HepG2 (cell line): ENCODE measurements around the gene CRLF1. TPM values are rescaled to one million over a fixed set of nuclear protein-coding genes. Genes with fewer than 3 reads are reported as not detected.

Source experiments
- ATAC-seq: fragments of 200-7000 bp; cut with Tn5 transposase; 3 replicates; pipeline ENCODE4 v1.9.1; 2020; ENCODE audit warnings: mild to moderate bottlenecking, moderate library complexity
- BruUV-seq: library from RNA; stranded (reverse); fragments of 400-500 nt; replicated peaks from 2 replicates; lab custom pipeline; 2021; lab: Mats Ljungman, UMichigan
- CTCF ChIA-PET: fragments of 300-600 bp; formaldehyde crosslinking; extraction: SDS; loops from one replicate; lab custom pipeline; 2021; ENCODE audit warnings: low total read pairs, inconsistent platforms, low intra/inter-chr PET ratio; lab: Yijun Ruan, JAX
- POLR2A ChIA-PET: fragments of 350-600 bp; sonication (Branson Sonifier 250); formaldehyde crosslinking; loops from one replicate; lab custom pipeline; 2020; ENCODE audit warnings: antibody characterized with exemption, inconsistent platforms; lab: Yijun Ruan, JAX
- DNase-seq: peaks from one replicate; pipeline ENCODE4 v3.0.0-alpha.2; 2015; ENCODE audit warnings: low spot score
- FAIRE-seq: peaks from 3 replicates; lab custom pipeline; 2011; peaks lifted over from hg19 to GRCh38; lab: Jason Lieb, UNC
- H2AFZ ChIP-seq: one replicate; pipeline ENCODE4 v1.6.1; 2011; ENCODE audit warnings: low read length, inconsistent platforms
- H3K27ac ChIP-seq: fragments of 300-600 bp; 3 replicates; pipeline ENCODE4 v1.8.0; 2011; ENCODE audit warnings: mixed run types, mild to moderate bottlenecking, mixed read lengths, low read length, inconsistent platforms; ENCODE audit not compliant: insufficient read depth; ENCODE audit errors: extremely low read length
- H3K27me3 ChIP-seq, 2 experiments: fragments of 200-600 bp in 1 of 2; 2 replicates in 1 of 2; 3 replicates in 1 of 2; pipeline versions ENCODE4 v1.6.0 to v1.8.0; 2011; ENCODE audit warnings: low read length in 2 of 2, mild to moderate bottlenecking in 2 of 2, moderate library complexity in 2 of 2, inconsistent platforms in 1 of 2; ENCODE audit not compliant: insufficient read depth in 2 of 2, control insufficient read depth in 1 of 2
- H3K36me3 ChIP-seq, 2 experiments: fragments of 200-600 bp in 1 of 2; replicated peaks in 1 of 2; 2 replicates in 1 of 2; 3 replicates in 1 of 2; pipeline versions ENCODE4 v1.5.1 to v1.8.0; 2011; ENCODE audit warnings: low read length in 2 of 2, inconsistent platforms in 1 of 2; ENCODE audit not compliant: insufficient read depth in 2 of 2, control insufficient read depth in 1 of 2
- H3K4me1 ChIP-seq: 2 replicates; pipeline ENCODE4 v1.5.1; 2012; ENCODE audit warnings: low read length, inconsistent platforms; ENCODE audit not compliant: insufficient read depth
- H3K4me2 ChIP-seq: 2 replicates; pipeline ENCODE4 v1.6.0; 2011; ENCODE audit warnings: low read depth, low read length, inconsistent platforms
- H3K4me3 ChIP-seq, 3 experiments: fragments of 200-600 bp in 1 of 3; sonication (generic), shearing (Covaris generic) in 1 of 3; replicated peaks in 1 of 3; 2 replicates each; pipeline ENCODE4 v1.5.1; 2011 to 2016; ENCODE audit warnings: low read length in 3 of 3, inconsistent platforms in 2 of 3, low read depth in 2 of 3, mild to moderate bottlenecking in 2 of 3, control low read depth in 1 of 3, mixed read lengths in 1 of 3; ENCODE audit not compliant: insufficient read depth in 1 of 3
- H3K79me2 ChIP-seq: one replicate; pipeline ENCODE4 v1.6.1; 2011; ENCODE audit warnings: low read length, inconsistent platforms; ENCODE audit not compliant: insufficient read depth
- H3K9ac ChIP-seq: 2 replicates; pipeline ENCODE4 v1.6.0; 2011; ENCODE audit warnings: mild to moderate bottlenecking, low read depth, low read length, inconsistent platforms; ENCODE audit not compliant: insufficient read depth
- H3K9me3 ChIP-seq: 2 replicates; pipeline ENCODE4 v1.5.1; 2012; ENCODE audit warnings: mild to moderate bottlenecking, low read length
- H4K20me1 ChIP-seq: 2 replicates; pipeline ENCODE4 v1.6.0; 2011; ENCODE audit warnings: inconsistent platforms, mild to moderate bottlenecking, low read length, moderate library complexity; ENCODE audit not compliant: insufficient read depth
- MED8 ChIP-seq: sonication (generic); formaldehyde crosslinking; IDR thresholded peaks from 2 replicates; pipeline ENCODE4 v1.8.1; 2023; ENCODE audit warnings: mild to moderate bottlenecking, missing genetic modification reagents; ENCODE audit not compliant: insufficient replicate concordance
- PAWR ChIP-seq: sonication (generic); formaldehyde crosslinking; IDR thresholded peaks from 2 replicates; pipeline ENCODE4 v1.4.0; 2020; ENCODE audit warnings: missing genetic modification reagents, mild to moderate bottlenecking, borderline replicate concordance
- POLR2G ChIP-seq: fragments of 200-400 bp; formaldehyde crosslinking; IDR thresholded peaks from 2 replicates; pipeline ENCODE4 v1.6.1; 2018; ENCODE audit warnings: mild to moderate bottlenecking, low read depth, low read length, moderate library complexity
- RBM22 ChIP-seq: fragments of 200-400 bp; formaldehyde crosslinking; optimal IDR thresholded peaks from 2 replicates; pipeline ENCODE3; 2017; ENCODE audit warnings: mild to moderate bottlenecking, low read length, moderate library complexity
- ZNF121 ChIP-seq: sonication (generic); formaldehyde crosslinking; IDR thresholded peaks from 2 replicates; pipeline ENCODE4 v1.5.0; 2020; ENCODE audit warnings: mild to moderate bottlenecking, missing genetic modification reagents
- ZNF30 ChIP-seq: sonication (generic); formaldehyde crosslinking; IDR thresholded peaks from 2 replicates; pipeline ENCODE4 v1.5.0; 2020; ENCODE audit warnings: mild to moderate bottlenecking, missing genetic modification reagents
- WGBS: methylation state at CpG from one replicate; pipeline ENCODE4 v1.1.6; 2017; ENCODE audit warnings: low lambda C conversion rate; 5-methylcytosine and 5-hydroxymethylcytosine counted together
- in situ Hi-C: cut with HindIII; loops from 2 replicates; pipeline ENCODE4 v1.10.0; 2017; ENCODE audit warnings: low pct_unique_long_range_greater_than_20kb; ENCODE audit not compliant: extremely low pct_ligation_motif_present
- intact Hi-C: fragments of 100-400 bp; cut with micrococcal nuclease; formaldehyde crosslinking; loops from one replicate; pipeline ENCODE4 v1.10.0; 2022; ENCODE audit not compliant: unreplicated experiment
- polyA plus RNA-seq, 8 experiments: library from polyadenylated mRNA; depleted of rRNA in 3 of 8; stranded (reverse) in 7 of 8; unstranded in 1 of 8; fragments of >200 nt; fragmentation: Illumina TruSeq in 4 of 8; extraction: Trizol in 4 of 8; gene quantifications; 2 replicates each; pipeline versions ENCODE4 v1.2.1 to v1.2.3, GENCODE V29; 2011 to 2016; ENCODE audit warnings: low read depth in 4 of 8, missing spikeins in 1 of 8, mixed read lengths in 1 of 8; ENCODE audit not compliant: insufficient read depth in 1 of 8
- total RNA-seq, 5 experiments: library from RNA; depleted of rRNA; stranded (reverse); fragments of >200 nt; fragmentation: Illumina TruSeq; extraction: Trizol; gene quantifications; 2 replicates each; pipeline ENCODE4 v1.2.3, GENCODE V29; 2016; ENCODE audit warnings: low read depth in 1 of 5

Gene CRLF1
- total and polyA plus RNA-seq, 2 of the 13 experiments (the other 11 are each of a cell fraction or from before 2014, with no cell fraction given): 217 to 296 TPM

DNA sequence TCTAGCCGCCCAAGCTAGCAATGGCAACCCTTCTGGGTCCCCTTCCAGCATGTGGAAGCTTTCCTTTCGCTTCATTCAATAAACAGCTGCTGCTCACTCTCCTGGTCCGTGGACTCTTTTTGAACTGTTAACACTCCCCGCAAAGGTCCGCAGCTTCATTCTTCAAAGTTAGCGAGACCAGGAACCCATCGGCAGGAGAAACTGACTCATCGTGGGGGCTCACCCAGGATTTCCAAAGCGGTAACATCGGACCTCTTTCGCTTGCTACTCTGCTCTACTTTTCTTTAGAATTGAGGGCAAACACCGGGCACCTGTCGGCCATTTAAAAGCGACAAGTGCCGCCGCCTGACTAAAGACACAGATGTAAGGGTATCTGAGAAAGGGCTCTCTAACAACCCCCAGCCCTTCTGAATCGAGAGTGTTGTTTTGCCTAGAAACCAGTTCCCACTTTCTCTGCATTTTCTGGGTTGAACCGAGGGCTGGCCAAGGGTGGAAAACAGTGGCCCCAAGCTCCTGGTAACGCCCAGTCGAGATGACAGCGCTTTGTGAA is 29.2 kb downstream of the CRLF1 start:
- ATAC-seq (no peak), FAIRE-seq (no peak), DNase-seq (no peak)
- Histone ChIP-seq H4K20me1 (peaks cover 10% of the 10 kb centered on the region), H3K79me2 (peaks cover 14% of the 10 kb centered on the region), H3K9ac (no peak overlapping the region), H3K36me3 (peaks cover 16 to 23% of the 10 kb centered on the region in 2 experiments; a peak in 4 of 5 replicates), H3K27me3 (no peaks in the 10 kb centered on the region; a peak in 1 of 5 replicates), H3K4me2 (no peak overlapping the region), H2AFZ (no peak overlapping the region), H3K4me3 (no peak overlapping the region), H3K27ac (no peak overlapping the region), H3K4me1 (peaks cover 15% of the 10 kb centered on the region), H3K9me3 (no peaks in the 10 kb centered on the region)
- intact Hi-C loops (no loop called here), in situ Hi-C loops (no loop called here)
- TF ChIP-seq PAWR (CRISPR knock-in tag) (no peak), RBM22 (peak; percentile 37), POLR2G (peak; percentile 57)
- no TSS peak for BruUV-seq
- 95% methylated on average over 21 of the region's 21 CpGs for WGBS
- ChIA-PET CTCF (no interaction called here), POLR2A (interaction anchor here (0.9 to 2.1 kb wide), 2 partner anchors 10 to 11 kb away, joined by 3 to 7 read pairs; partner anchors contain the start of gene REX1BD)

- no peak overlapping the region for H3K4me3 ChIP-seq
- no peaks in the 10 kb centered on the region; a peak in 1 of 5 replicates for H3K27me3 ChIP-seq
- POLR2A ChIA-PET: interaction anchor here (0.7 to 2.1 kb wide), 2 partner anchors 12 to 45 kb away, joined by 3 to 7 read pairs; partner anchors contain the start of gene REX1BD
- WGBS: 96% methylated on average over 8 of the region's 8 CpGs
- H3K9ac ChIP-seq: no peak overlapping the region
- TF ChIP-seq ZNF30 (no peak), MED8 (no peak), ZNF121 (CRISPR knock-in tag) (peak; percentile 82)
- in situ Hi-C loops: no loop called here
- ATAC-seq: no peak
- H3K4me1 ChIP-seq: peaks cover 15% of the 10 kb centered on the region
- CTCF ChIA-PET: no interaction called here
- FAIRE-seq: no peak
- H3K4me2 ChIP-seq: no peak overlapping the region
- peaks cover 16 to 23% of the 10 kb centered on the region in 2 experiments; a peak in 4 of 5 replicates for H3K36me3 ChIP-seq
- peaks cover 21% of the 10 kb centered on the region for H3K79me2 ChIP-seq
- no peak overlapping the region for H3K27ac ChIP-seq
- no peaks in the 10 kb centered on the region for H3K9me3 ChIP-seq
- no peak for DNase-seq
- no peak overlapping the region for H2AFZ ChIP-seq
- intact Hi-C loops: no loop called here
- BruUV-seq: no TSS peak
- H4K20me1 ChIP-seq: peaks cover 10% of the 10 kb centered on the region
Measured at GRCh38 chr19:18576383-18576782, 30.2 kb downstream of the CRLF1 start.
